ENCODE results near the gene MSANTD2. TPM values are rescaled to one million over a fixed set of nuclear protein-coding genes. Genes with fewer than 3 reads are reported as not detected.

Gene MSANTD2
- total and polyA plus RNA-seq, 4 donors: 1.6 to 7.7 (median 2.3) TPM

GRCh38 chr11:124737638-124738305 lies 62.4 kb downstream of the MSANTD2 start (continued):
- TF ChIP-seq JUND (IDR thresholded peaks at IDR 0.05) (no peak), SP1 (IDR thresholded peaks at IDR 0.05) (no peak), HNF4G (IDR thresholded peaks at IDR 0.05) (no peak), ZBTB33 (IDR thresholded peaks at IDR 0.05) (no peak)

GRCh38 chr11:124736736-124737135 lies 63.5 kb downstream of the MSANTD2 start:
- Histone ChIP-seq H3K9ac (ENCODE audit: low read depth in 1 of 2, low read length in 2 of 2) (no peak overlapping the region), H3K4me3 (ENCODE audit: low read depth in 1 of 3, low read length in 3 of 3) (no peak overlapping the region), H3K36me3 (ENCODE audit: control insufficient read depth in 4 of 4, insufficient read depth in 3 of 4, low read depth in 1 of 4, low read length in 3 of 4) (no peaks in the 10 kb centered on the region), H3K9me3 (ENCODE audit: control insufficient read depth in 4 of 4, low read length in 3 of 4) (no peaks in the 10 kb centered on the region), H3K27me3 (ENCODE audit: control insufficient read depth in 4 of 4, insufficient read depth in 4 of 4, low read length in 3 of 4) (no peaks in the 10 kb centered on the region), H3K27ac (ENCODE audit: low read depth in 1 of 2, low read length in 2 of 2) (no peak overlapping the region), H3K4me1 (ENCODE audit: control insufficient read depth in 4 of 4, insufficient read depth in 4 of 4, low read length in 3 of 4) (peaks cover 4 to 12% (median 9%) of the 10 kb centered on the region in 4 donors)
- TF ChIP-seq HNF4A (conservative IDR thresholded peaks at IDR 0.05) (no peak), RXRA (IDR thresholded peaks at IDR 0.05) (no peak)
- 59% methylated on average over 3 of the region's 3 CpGs for WGBS
- no peak for DNase-seq (ENCODE audit: low spot score)

- Histone ChIP-seq H3K9ac (ENCODE audit: low read depth in 1 of 2, low read length in 2 of 2) (no peak overlapping the region), H3K4me1 (ENCODE audit: control insufficient read depth in 4 of 4, insufficient read depth in 4 of 4, low read length in 3 of 4) (no peaks in the 10 kb centered on the region), H3K9me3 (ENCODE audit: control insufficient read depth in 4 of 4, low read length in 3 of 4) (no peaks in the 10 kb centered on the region), H3K27ac (ENCODE audit: low read depth in 1 of 2, low read length in 2 of 2) (no peak overlapping the region), H3K4me3 (ENCODE audit: low read depth in 1 of 3, low read length in 3 of 3) (no peak overlapping the region), H3K36me3 (ENCODE audit: control insufficient read depth in 4 of 4, insufficient read depth in 3 of 4, low read depth in 1 of 4, low read length in 3 of 4) (no peaks in the 10 kb centered on the region), H3K27me3 (ENCODE audit: control insufficient read depth in 4 of 4, insufficient read depth in 4 of 4, low read length in 3 of 4) (no peaks in the 10 kb centered on the region)
- TF ChIP-seq TAF1 (conservative IDR thresholded peaks at IDR 0.05) (no peak), HNF4G (IDR thresholded peaks at IDR 0.05) (no peak), JUND (IDR thresholded peaks at IDR 0.05) (no peak)
- 84% methylated on average over 4 of the region's 4 CpGs for WGBS
- peak; percentile 30 for DNase-seq (ENCODE audit: low spot score)
Measured at GRCh38 chr11:124732230-124732629, 68.0 kb downstream of the MSANTD2 start.

GRCh38 chr11:124729571-124729970 lies 70.6 kb downstream of the MSANTD2 start:
- no peak for DNase-seq (ENCODE audit: low spot score)
- WGBS: 83% methylated on average over 4 of the region's 4 CpGs
- no peak overlapping the region for H3K4me3 ChIP-seq (ENCODE audit: low read depth in 1 of 3, low read length in 3 of 3)

More at GRCh38 chr11:124729571-124729970, 70.6 kb downstream of the MSANTD2 start:
- TF ChIP-seq YY1 (IDR thresholded peaks at IDR 0.05) (no peak), TAF1 (conservative IDR thresholded peaks at IDR 0.05) (no peak), RAD21 (IDR thresholded peaks at IDR 0.05) (no peak), CTCF (IDR thresholded peaks at IDR 0.05; ENCODE audit: low read depth, low read length, missing input control) (no peak), REST (IDR thresholded peaks at IDR 0.05) (no peak), ZBTB33 (IDR thresholded peaks at IDR 0.05) (no peak)
- no peaks in the 10 kb centered on the region for H3K9me3 ChIP-seq (ENCODE audit: control insufficient read depth in 4 of 4, low read length in 3 of 4)
- H3K27me3 ChIP-seq (ENCODE audit: control insufficient read depth in 4 of 4, insufficient read depth in 4 of 4, low read length in 3 of 4): peaks cover 0 to 2% (median 0%) of the 10 kb centered on the region in 4 donors
- no peak overlapping the region for H3K9ac ChIP-seq (ENCODE audit: low read depth in 1 of 2, low read length in 2 of 2)
- no peak overlapping the region for H3K27ac ChIP-seq (ENCODE audit: low read depth in 1 of 2, low read length in 2 of 2)
- peaks cover 0 to 7% (median 4%) of the 10 kb centered on the region in 4 donors for H3K4me1 ChIP-seq (ENCODE audit: control insufficient read depth in 4 of 4, insufficient read depth in 4 of 4, low read length in 3 of 4)
- no peaks in the 10 kb centered on the region for H3K36me3 ChIP-seq (ENCODE audit: control insufficient read depth in 4 of 4, insufficient read depth in 3 of 4, low read depth in 1 of 4, low read length in 3 of 4)

Measured in liver (tissue), 9 donors.